K562 (cell line): ENCODE data around the gene STAM2. TPM values are rescaled to one million over a fixed set of nuclear protein-coding genes. Genes with fewer than 3 reads are reported as not detected.

Experiments used
- BMI1 ChIP-seq: fragments of 150-350 bp; IDR thresholded peaks from 2 replicates; pipeline ENCODE4 v1.6.1; 2014; ENCODE audit warnings: low read length
- CHD1 ChIP-seq: fragments of 200-600 bp; sonication (generic); IDR thresholded peaks from one replicate; pipeline ENCODE4 v1.6.1; 2012; ENCODE audit warnings: mild to moderate bottlenecking, moderate library complexity, low read length, inconsistent platforms
- CHD2 ChIP-seq: IDR thresholded peaks from 2 replicates; pipeline ENCODE4 v1.6.1; 2011; ENCODE audit warnings: low read depth, low read length
- HNRNPUL1 ChIP-seq: fragments of 200-400 bp; formaldehyde crosslinking; IDR thresholded peaks from 2 replicates; pipeline ENCODE4 v1.6.1; 2017; ENCODE audit warnings: low read length
- IRF9 ChIP-seq: fragments of 450-650 bp; IDR thresholded peaks from 2 replicates; pipeline ENCODE4 v1.6.1; 2016; ENCODE audit warnings: missing biosample characterization, missing genetic modification characterization
- MAFG ChIP-seq: fragments of 450-650 bp; conservative IDR thresholded peaks from 2 replicates; pipeline ENCODE4 v1.6.1; 2016; ENCODE audit warnings: missing genetic modification characterization, missing compliant biosample characterization
- MAFK ChIP-seq: IDR thresholded peaks from 2 replicates; pipeline ENCODE4 v1.6.1; 2011; ENCODE audit warnings: low read length, improper control_type of control experiment
- MITF ChIP-seq: IDR thresholded peaks from 2 replicates; pipeline ENCODE4 v1.6.1; 2014; ENCODE audit warnings: antibody characterized with exemption
- PHF20 ChIP-seq: fragments of 450-650 bp; IDR thresholded peaks from 2 replicates; pipeline ENCODE4 v1.6.1; 2018; ENCODE audit not compliant: partially characterized antibody
- RREB1 ChIP-seq: fragments of 250-450 bp; sonication (Bioruptor Pico); IDR thresholded peaks from 2 replicates; pipeline ENCODE4 v1.4.0; 2020
- SIX5 ChIP-seq, 2 experiments: IDR thresholded peaks; 2 replicates each; pipeline ENCODE4 v1.6.1; 2011; ENCODE audit warnings: low read length in 2 of 2, borderline replicate concordance in 1 of 2, low read depth in 1 of 2, mild to moderate bottlenecking in 1 of 2, moderate library complexity in 1 of 2; ENCODE audit not compliant: insufficient read depth in 1 of 2
- SNRNP70 ChIP-seq: fragments of 200-400 bp; formaldehyde crosslinking; optimal IDR thresholded peaks from 2 replicates; pipeline ENCODE3; 2017; ENCODE audit warnings: low read depth, low read length
- SREBF1 ChIP-seq: fragments of 150-350 bp; IDR thresholded peaks from 2 replicates; pipeline ENCODE4 v1.6.1; 2014; ENCODE audit warnings: antibody characterized with exemption, low read depth, low read length, borderline replicate concordance
- TAF7 ChIP-seq: fragments of 450-650 bp; IDR thresholded peaks from 2 replicates; pipeline ENCODE4 v1.6.1; 2016; ENCODE audit warnings: missing genetic modification characterization, missing compliant biosample characterization
- TBL1XR1 ChIP-seq, 2 experiments: IDR thresholded peaks; 2 replicates each; pipeline ENCODE4 v1.6.1; 2012; ENCODE audit warnings: improper control_type of control experiment in 2 of 2, low read length in 2 of 2, mild to moderate bottlenecking in 1 of 2
- U2AF1 ChIP-seq: fragments of 200-400 bp; formaldehyde crosslinking; optimal IDR thresholded peaks from 2 replicates; pipeline ENCODE3; 2017; ENCODE audit warnings: mild to moderate bottlenecking, low read depth, low read length, moderate library complexity
- ZNF184 ChIP-seq: sonication (generic); formaldehyde crosslinking; IDR thresholded peaks from 2 replicates; pipeline ENCODE4 v1.5.0; 2020; ENCODE audit warnings: missing genetic modification reagents
- ZNF3 ChIP-seq: fragments of 250-450 bp; sonication (Bioruptor Pico); IDR thresholded peaks from 2 replicates; pipeline ENCODE4 v1.5.0; 2021; ENCODE audit warnings: mild to moderate bottlenecking, moderate library complexity
- ZZZ3 ChIP-seq: fragments of 450-650 bp; IDR thresholded peaks from 2 replicates; pipeline ENCODE4 v1.6.1; 2016; ENCODE audit warnings: antibody characterized with exemption, mild to moderate bottlenecking, moderate library complexity
- polyA plus RNA-seq, 8 experiments: library from polyadenylated mRNA; depleted of rRNA in 4 of 8; stranded (reverse) in 5 of 8; unstranded in 3 of 8; fragments of >200 nt; fragmentation: Nextera tagmentation in 2 of 8; fragmentation: Illumina TruSeq in 1 of 8; extraction: Ambion mirVana in 2 of 8; extraction: Trizol in 1 of 8; gene quantifications; 2 replicates each; pipeline versions ENCODE4 v1.2.1 to v1.2.3, GENCODE V29; 2011 to 2014; ENCODE audit warnings: inconsistent platforms in 1 of 8, missing spikeins in 1 of 8
- total RNA-seq, 7 experiments: library from RNA; depleted of rRNA in 6 of 7; stranded (reverse); fragments of >200 nt in 6 of 7; fragmentation: Illumina TruSeq in 2 of 7; extraction: Trizol in 2 of 7; gene quantifications; 2 replicates each; pipeline versions ENCODE4 v1.2.1 to v1.2.3, GENCODE V29; 2011 to 2021; ENCODE audit warnings: low replicate concordance in 1 of 7

STAM2 gene
- total and polyA plus RNA-seq, 9 of the 15 experiments (the other 6 are each of a cell fraction or from before 2014, with no cell fraction given) = 4.5 to 13.9 (median 8.7) TPM

GRCh38 chr2:152134488-152135280, 40.9 kb downstream of the STAM2 start (continued):
- no peak for TF ChIP-seq RREB1
- TF ChIP-seq BMI1 = no peak
- no peak for TF ChIP-seq SIX5 (IDR thresholded peaks at IDR 0.05; ENCODE audit: borderline replicate concordance in 1 of 2, insufficient read depth in 1 of 2, low read depth in 1 of 2, low read length in 2 of 2)
- TF ChIP-seq MITF = no peak
- no peak for TF ChIP-seq SREBF1
- TF ChIP-seq MAFK = peak; percentile 27; the same call in 1 of the 2 replicates
- TF ChIP-seq IRF9 (tag) = no peak
- TF ChIP-seq TAF7 = no peak
- TF ChIP-seq U2AF1 = no peak
- TF ChIP-seq ZNF3 (CRISPR knock-in tag) = no peak
- TF ChIP-seq MAFG = peak; percentile 84
- no peak for TF ChIP-seq CHD1
- TF ChIP-seq CHD2 = no peak
- no peak for TF ChIP-seq ZNF184 (CRISPR knock-in tag)
- 0 out of 4 replicates have a peak, but pooled peaks of 1 of the 2 experiments have one; percentile 21 for TF ChIP-seq TBL1XR1 (IDR thresholded peaks at IDR 0.05; ENCODE audit: low read length in 2 of 2)
- no peak for TF ChIP-seq SNRNP70
- TF ChIP-seq ZZZ3 = no peak
- no peak for TF ChIP-seq PHF20
- no peak for TF ChIP-seq HNRNPUL1
